Activated CD4-positive, alpha-beta T cell treated with anti-CD3 and anti-CD28 coated beads for 36 hours (primary cell): ENCODE data around the gene AMPH. TPM values are rescaled to one million over a fixed set of nuclear protein-coding genes. Genes with fewer than 3 reads are reported as not detected.
"Not testable (repeated sequence)": the region's sequence is repeated elsewhere in the genome, so short reads cannot be mapped to it uniquely, and the experiment has no call there.

Experiments
- ATAC-seq: fragments of 200-7000 bp; cut with Tn5 transposase; one replicate; pipeline ENCODE4 v1.10.0; 2021; ENCODE audit warnings: mild to moderate bottlenecking, moderate library complexity
- CTCF ChIA-PET: fragments of 350-600 bp; sonication (Branson Sonifier 250); formaldehyde crosslinking; loops from one replicate; lab custom pipeline; 2021; ENCODE audit warnings: antibody characterized with exemption; lab: Charles Lee
- POLR2A ChIA-PET: fragments of 350-600 bp; sonication (Branson Sonifier 250); formaldehyde crosslinking; loops from one replicate; lab custom pipeline; 2021; ENCODE audit warnings: antibody characterized with exemption, inconsistent platforms; lab: Charles Lee
- DNase-seq: peaks from one replicate; pipeline ENCODE4 v3.0.0-alpha.2; 2020
- H3K27ac Mint-ChIP-seq: one replicate; pipeline ENCODE4 v1.8.0; 2021; ENCODE audit warnings: mixed read lengths
- H3K27me3 Mint-ChIP-seq: one replicate; pipeline ENCODE4 v1.8.0; 2021; ENCODE audit warnings: mixed read lengths
- H3K36me3 Mint-ChIP-seq: one replicate; pipeline ENCODE4 v1.8.0; 2021; ENCODE audit warnings: low read depth, mixed read lengths
- H3K4me1 Mint-ChIP-seq: one replicate; pipeline ENCODE4 v1.8.0; 2021; ENCODE audit warnings: mixed read lengths
- H3K4me3 Mint-ChIP-seq: one replicate; pipeline ENCODE4 v1.8.0; 2021; ENCODE audit warnings: mild to moderate bottlenecking, moderate library complexity, mixed read lengths
- H3K9me3 Mint-ChIP-seq: one replicate; pipeline ENCODE4 v1.8.0; 2021; ENCODE audit warnings: low read depth, mixed read lengths
- intact Hi-C, 2 experiments: fragments of 100-400 bp; cut with DNase I in 1 of 2; cut with micrococcal nuclease in 1 of 2; formaldehyde crosslinking; loops; one replicate each; pipeline versions ENCODE4 v1.14.2 to v1.15.1; 2022 to 2024; cut with DNase I, micrococcal nuclease
- total RNA-seq, 2 experiments: library from RNA; stranded (reverse); gene quantifications; one replicate each; pipeline ENCODE4 v1.2.3, GENCODE V29; 2021

The AMPH gene
- total RNA-seq, 2 experiments from 2014 or later: 0.07 TPM; not detected in 1

DNA sequence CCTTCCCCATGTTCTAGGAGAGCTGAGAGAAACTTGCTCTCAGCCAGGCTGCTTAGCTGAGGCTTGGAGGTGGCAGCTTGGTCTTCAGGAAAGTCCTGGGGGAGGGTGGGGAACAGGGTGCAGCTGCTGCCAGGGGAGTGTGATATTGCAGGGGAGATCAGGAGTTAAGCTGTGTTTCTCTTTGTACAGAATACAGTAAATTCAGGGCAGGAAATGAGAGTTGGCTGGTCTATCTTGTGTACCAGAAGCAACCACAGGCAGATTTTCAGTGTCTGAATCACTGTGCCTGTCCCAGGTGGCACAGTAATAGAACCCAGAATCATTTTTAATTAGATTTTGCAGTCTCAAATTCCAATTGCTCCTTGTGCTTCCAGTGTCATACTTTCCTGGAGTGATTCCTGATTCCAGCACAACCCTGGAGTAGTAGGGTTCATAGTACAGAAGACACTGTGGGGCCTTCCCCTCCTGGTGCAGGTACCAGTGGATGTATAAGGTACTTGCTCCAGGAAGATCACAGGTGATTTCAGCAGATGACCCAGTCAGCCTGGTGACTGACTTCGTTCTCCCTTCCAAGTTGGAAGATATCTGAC is 263.8 kb downstream of the AMPH start:
- H3K4me1 Mint-ChIP-seq: peaks cover 75% of the 10 kb centered on the region
- POLR2A ChIA-PET: interaction anchor here (0.6 to 0.7 kb wide), 3 partner anchors 9 to 1889 kb away, joined by 3 to 5 read pairs (median 3); no protein-coding TSS in a partner anchor
- intact Hi-C loops: loop anchor here (5.0 to 10.0 kb wide), 4 partner anchors 135 to 923 kb away; partner anchors contain the start of genes ELMO1 (in 1 of the 2), STARD3NL (in 1 of the 2) and VPS41 (in 1 of the 2)

DNA sequence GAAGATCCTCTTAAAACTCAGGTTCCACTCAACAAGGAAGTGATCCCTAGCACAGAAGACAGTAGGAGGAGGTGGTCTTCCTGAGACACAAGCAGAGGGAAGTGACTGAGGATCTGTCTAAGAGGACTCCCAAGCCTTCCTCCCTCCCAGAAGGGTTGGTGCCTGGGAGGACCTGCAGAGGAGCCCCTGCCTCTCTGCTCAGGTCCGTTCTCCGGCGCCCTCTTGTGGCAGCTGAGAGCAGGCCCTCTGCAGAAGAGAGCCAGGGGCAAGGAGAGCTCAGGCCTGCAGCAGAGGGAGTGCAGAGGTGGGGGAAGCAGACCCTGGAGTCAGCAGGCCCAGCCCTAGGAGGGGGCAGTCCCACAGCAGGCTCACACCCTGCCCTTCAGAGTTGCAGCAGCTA is 267.8 kb downstream of the AMPH start:
- H3K9me3 Mint-ChIP-seq, H3K27me3 Mint-ChIP-seq, POLR2A ChIA-PET: not testable (repeated sequence)
- peaks cover 68% of the 10 kb centered on the region for H3K4me1 Mint-ChIP-seq
- DNase-seq (peak; percentile 85), ATAC-seq (peak; percentile 26)
- CTCF ChIA-PET: interaction anchor here (0.6 to 2.1 kb wide), 7 partner anchors 10 to 530 kb away, joined by 3 to 11 read pairs (median 3); no protein-coding TSS in a partner anchor
- H3K4me3 Mint-ChIP-seq: peak overlapping the region; percentile 66
- intact Hi-C loops: loop anchor here in 1 of 2 experiments (2.0 to 10.0 kb wide), 2 partner anchors 257 to 919 kb away; partner anchors contain the start of gene ELMO1
- H3K27ac Mint-ChIP-seq: peak overlapping the region; percentile 97
- peaks cover 12% of the 10 kb centered on the region for H3K36me3 Mint-ChIP-seq

More for the DNA sequence above, 263.8 kb downstream of the AMPH start:
- no peaks in the 10 kb centered on the region for H3K27me3 Mint-ChIP-seq
- ATAC-seq (peak; percentile 71), DNase-seq (peak; percentile 49)
- H3K36me3 Mint-ChIP-seq: peaks cover 3% of the 10 kb centered on the region
- no peaks in the 10 kb centered on the region for H3K9me3 Mint-ChIP-seq
- H3K27ac Mint-ChIP-seq: peak overlapping the region; percentile 81
- CTCF ChIA-PET: interaction anchor here (0.7 to 7.1 kb wide), 33 partner anchors 9 to 1575 kb away, joined by 3 to 203 read pairs (median 5); partner anchors contain the start of gene STARD3NL
- H3K4me3 Mint-ChIP-seq: peak overlapping the region; percentile 28

DNA sequence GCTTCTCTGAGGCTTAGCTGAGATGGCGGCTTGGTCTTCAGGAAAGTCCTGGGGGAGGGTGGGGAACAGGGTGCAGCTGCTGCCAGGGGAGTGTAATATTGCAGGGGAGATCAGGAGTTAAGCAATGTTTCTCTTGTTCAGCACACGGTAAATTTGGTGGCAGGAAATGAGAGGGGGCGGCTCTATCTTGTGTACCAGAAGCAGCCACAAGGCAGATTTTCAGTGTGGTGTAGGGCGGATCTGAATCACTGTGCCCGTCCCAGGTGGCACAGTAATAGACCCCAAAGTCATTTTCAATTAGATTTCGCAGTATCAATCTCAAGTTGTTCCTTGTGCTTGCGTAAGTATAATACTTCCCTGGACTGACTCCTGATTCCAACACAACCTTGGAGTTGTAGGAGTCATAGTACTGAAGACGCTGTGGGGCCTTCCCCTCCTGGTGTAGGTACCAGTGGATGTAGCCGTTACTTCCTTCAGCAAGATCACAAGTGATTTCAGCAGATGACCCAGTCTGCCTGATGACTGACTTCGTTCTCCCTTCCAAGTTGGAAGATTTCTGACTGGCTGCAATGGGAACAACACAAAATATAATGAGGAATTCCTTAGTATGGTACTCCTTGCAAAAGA is 268.4 kb downstream of the AMPH start:
- intact Hi-C loops: loop anchor here in 1 of 2 experiments (2.0 to 10.0 kb wide), 2 partner anchors 256 to 918 kb away; partner anchors contain the start of gene ELMO1
- Mint-ChIP-seq H3K4me3 (peak overlapping the region; percentile 66), H3K27ac (peak overlapping the region; percentile 97), H3K36me3 (peaks cover 12% of the 10 kb centered on the region), H3K4me1 (peaks cover 64% of the 10 kb centered on the region)
- CTCF ChIA-PET: interaction anchor here (0.6 to 2.1 kb wide), 6 partner anchors 11 to 147 kb away, joined by 3 to 11 read pairs (median 3); no protein-coding TSS in a partner anchor
- H3K9me3 Mint-ChIP-seq, POLR2A ChIA-PET, H3K27me3 Mint-ChIP-seq: not testable (repeated sequence)
- peak; percentile 49 for ATAC-seq
- peak; percentile 75 for DNase-seq

DNA sequence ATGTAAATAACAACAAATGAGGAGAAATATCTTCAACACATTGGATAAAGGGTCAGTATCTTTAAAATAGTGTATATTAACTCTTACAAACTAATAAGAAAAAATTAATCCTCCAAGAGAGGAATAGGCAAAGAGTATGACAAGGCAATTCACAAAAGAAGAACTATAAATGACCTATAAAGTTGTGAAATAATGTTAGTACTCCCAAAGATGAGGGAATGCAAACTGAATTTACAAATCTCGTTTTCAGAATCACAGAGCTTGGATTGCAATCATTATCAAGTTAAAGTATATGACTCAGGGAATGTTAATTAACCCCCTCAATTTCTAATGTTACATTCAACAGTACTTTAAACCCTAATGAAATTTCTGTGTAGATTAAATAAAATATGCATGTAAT is 270.4 kb downstream of the AMPH start:
- H3K4me1 Mint-ChIP-seq: peaks cover 55% of the 10 kb centered on the region
- ChIA-PET POLR2A (no interaction called here), CTCF (interaction anchor here (0.7 to 1.3 kb wide), 3 partner anchors 15 to 145 kb away, joined by 3 to 4 read pairs (median 3); no protein-coding TSS in a partner anchor)
- peak overlapping the region; percentile 79 for H3K4me3 Mint-ChIP-seq
- peaks cover 12% of the 10 kb centered on the region for H3K36me3 Mint-ChIP-seq
- intact Hi-C loops: loop anchor here in 1 of 2 experiments (10.0 kb wide), 1 partner anchor 916 kb away; the partner anchor contains the start of gene ELMO1
- DNase-seq: no peak
- H3K9me3 Mint-ChIP-seq: no peaks in the 10 kb centered on the region
- no peak for ATAC-seq
- H3K27me3 Mint-ChIP-seq: no peaks in the 10 kb centered on the region
- H3K27ac Mint-ChIP-seq: peak overlapping the region; percentile 98

DNA sequence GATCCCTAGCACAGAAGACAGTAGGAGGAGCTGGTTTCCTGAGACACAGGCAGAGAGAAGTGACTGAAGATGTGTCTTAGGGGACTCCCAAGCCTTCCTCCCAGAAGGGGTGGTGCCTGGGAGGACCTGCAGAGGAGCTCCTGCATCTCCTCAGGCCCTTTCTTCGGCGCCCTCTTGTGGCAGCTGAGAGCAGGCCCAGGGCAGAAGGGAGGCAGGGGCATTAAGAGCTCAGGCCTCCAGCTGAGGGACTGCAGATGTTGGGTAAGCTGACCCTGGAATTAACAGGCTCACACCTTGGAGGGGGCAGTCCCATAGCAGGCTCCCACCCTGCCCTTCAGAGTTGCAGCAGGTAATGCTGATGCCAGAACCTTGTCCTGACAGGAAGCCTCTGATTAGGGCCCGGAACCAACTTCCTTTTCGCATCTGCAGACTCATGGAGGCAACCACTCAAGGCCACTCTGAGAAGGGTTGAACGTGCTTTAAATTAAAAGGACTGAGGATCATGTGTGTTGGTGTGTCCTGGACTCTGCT is 272.0 kb downstream of the AMPH start:
- DNase-seq (peak; percentile 83), ATAC-seq (peak; percentile 57)
- ChIA-PET CTCF (interaction anchor here (0.7 to 1.2 kb wide), 6 partner anchors 8 to 143 kb away, joined by 3 to 5 read pairs (median 4); no protein-coding TSS in a partner anchor), POLR2A (interaction anchor here (0.7 to 1.0 kb wide), 2 partner anchors 8 to 12 kb away, joined by 3 to 6 read pairs; no protein-coding TSS in a partner anchor)
- H3K9me3 Mint-ChIP-seq, H3K27me3 Mint-ChIP-seq: not testable (repeated sequence)
- Mint-ChIP-seq H3K4me1 (peaks cover 49% of the 10 kb centered on the region), H3K36me3 (peaks cover 12% of the 10 kb centered on the region), H3K4me3 (peak overlapping the region; percentile 79), H3K27ac (peak overlapping the region; percentile 98)
- intact Hi-C loops: loop anchor here in 1 of 2 experiments (5.0 kb wide), 1 partner anchor 92 kb away; no protein-coding TSS in a partner anchor

DNA sequence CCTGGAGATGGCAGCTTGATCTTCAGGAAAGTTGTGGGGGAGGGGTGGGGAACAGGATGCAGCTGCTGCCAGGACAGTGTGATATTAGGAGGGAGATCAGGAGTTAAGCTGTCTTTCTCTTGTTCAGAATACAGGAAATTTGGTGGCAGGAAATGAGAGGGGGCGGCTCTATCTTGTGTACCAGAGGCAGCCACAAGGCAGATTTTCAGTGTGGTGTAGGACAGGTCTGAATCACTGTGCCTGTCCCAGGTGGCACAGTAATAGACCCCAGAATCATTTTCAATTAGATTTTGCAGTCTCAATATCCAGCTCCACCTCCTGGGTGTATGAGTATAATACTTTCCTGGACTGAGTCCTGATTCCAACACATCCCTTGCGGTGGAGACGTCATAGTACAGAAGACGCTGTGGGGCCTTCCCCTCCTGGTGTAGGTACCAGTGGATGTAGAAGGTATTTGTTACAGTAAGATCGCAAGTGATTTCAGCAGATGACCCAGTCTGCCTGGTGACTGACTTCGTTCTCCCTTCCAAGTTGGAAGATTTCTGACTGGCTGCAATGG is 272.8 kb downstream of the AMPH start:
- H3K36me3 Mint-ChIP-seq: peaks cover 16% of the 10 kb centered on the region
- H3K9me3 Mint-ChIP-seq, H3K27me3 Mint-ChIP-seq: not testable (repeated sequence)
- ATAC-seq (peak; percentile 52), DNase-seq (peak; percentile 65)
- peaks cover 49% of the 10 kb centered on the region for H3K4me1 Mint-ChIP-seq
- POLR2A ChIA-PET: interaction anchor here (0.7 to 1.0 kb wide), 2 partner anchors 9 to 13 kb away, joined by 3 to 6 read pairs; no protein-coding TSS in a partner anchor
- H3K27ac Mint-ChIP-seq: peak overlapping the region; percentile 98
- peak overlapping the region; percentile 79 for H3K4me3 Mint-ChIP-seq
- intact Hi-C loops: loop anchor here in 1 of 2 experiments (5.0 kb wide), 1 partner anchor 91 kb away; no protein-coding TSS in a partner anchor
- CTCF ChIA-PET: interaction anchor here (0.7 to 1.2 kb wide), 6 partner anchors 9 to 143 kb away, joined by 3 to 5 read pairs (median 4); no protein-coding TSS in a partner anchor

DNA sequence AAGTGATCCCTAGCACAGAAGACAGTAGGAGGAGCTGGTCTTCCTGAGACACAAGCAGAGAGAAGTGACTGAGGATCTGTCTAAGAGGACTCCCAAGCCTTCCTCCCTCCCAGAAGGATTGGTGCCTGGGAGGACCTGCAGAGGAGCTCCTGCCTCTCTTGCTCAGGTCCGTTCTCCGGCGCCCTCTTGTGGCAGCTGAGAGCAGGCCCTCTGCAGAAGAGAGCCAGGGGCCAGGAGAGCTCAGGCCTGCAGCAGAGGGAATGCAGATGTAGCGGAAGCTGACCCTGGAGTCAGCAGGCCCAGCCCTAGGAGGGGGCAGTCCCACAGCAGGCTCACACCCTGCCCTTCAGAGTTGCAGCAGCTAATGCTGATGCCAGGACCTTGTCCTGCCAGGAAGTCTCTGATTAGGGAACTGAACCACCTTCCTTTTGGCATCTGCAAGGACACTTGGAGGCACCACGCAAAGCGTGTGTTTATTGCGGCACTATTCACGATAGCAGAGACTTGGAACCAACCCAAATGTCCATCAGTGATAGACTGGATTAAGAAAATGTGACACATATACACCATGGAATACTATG is 276.8 kb downstream of the AMPH start:
- H3K36me3 Mint-ChIP-seq, H3K27me3 Mint-ChIP-seq, ATAC-seq, intact Hi-C loops, H3K9me3 Mint-ChIP-seq, POLR2A ChIA-PET: not testable (repeated sequence)
- CTCF ChIA-PET: interaction anchor here (0.6 to 1.6 kb wide), 5 partner anchors 9 to 244 kb away, joined by 3 to 6 read pairs (median 3); no protein-coding TSS in a partner anchor
- peaks cover 30% of the 10 kb centered on the region for H3K4me1 Mint-ChIP-seq
- peak; percentile 69 for DNase-seq
- peak overlapping the region; percentile 60 for H3K4me3 Mint-ChIP-seq
- peak overlapping the region; percentile 96 for H3K27ac Mint-ChIP-seq

DNA sequence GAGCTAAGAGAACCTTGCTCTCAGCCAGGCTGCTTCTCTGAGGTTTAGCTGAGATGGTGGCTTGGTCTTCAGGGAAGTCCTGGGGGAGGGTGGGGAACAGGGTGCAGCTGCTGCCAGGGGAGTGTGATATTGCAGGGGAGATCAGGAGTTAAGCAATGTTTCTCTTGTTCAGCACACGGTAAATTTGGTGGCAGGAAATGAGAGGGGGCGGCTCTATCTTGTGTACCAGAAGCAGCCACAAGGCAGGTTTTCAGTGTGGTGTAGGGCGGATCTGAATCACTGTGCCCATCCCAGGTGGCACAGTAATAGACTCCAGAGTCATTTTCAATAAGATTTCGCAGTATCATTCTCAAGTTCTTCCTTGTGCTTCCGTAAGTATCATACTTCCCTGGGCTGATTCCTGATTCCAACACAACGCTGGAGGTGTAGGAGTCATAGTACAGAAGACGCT is 277.7 kb downstream of the AMPH start:
- H3K4me3 Mint-ChIP-seq: peak overlapping the region; percentile 60
- H3K36me3 Mint-ChIP-seq, H3K27me3 Mint-ChIP-seq, POLR2A ChIA-PET, intact Hi-C loops, H3K9me3 Mint-ChIP-seq: not testable (repeated sequence)
- ATAC-seq: peak; percentile 43
- CTCF ChIA-PET: interaction anchor here (0.7 to 1.6 kb wide), 4 partner anchors 8 to 138 kb away, joined by 3 to 6 read pairs (median 4); no protein-coding TSS in a partner anchor
- H3K27ac Mint-ChIP-seq: peak overlapping the region; percentile 96
- DNase-seq: peak; percentile 59
- H3K4me1 Mint-ChIP-seq: peaks cover 25% of the 10 kb centered on the region

DNA sequence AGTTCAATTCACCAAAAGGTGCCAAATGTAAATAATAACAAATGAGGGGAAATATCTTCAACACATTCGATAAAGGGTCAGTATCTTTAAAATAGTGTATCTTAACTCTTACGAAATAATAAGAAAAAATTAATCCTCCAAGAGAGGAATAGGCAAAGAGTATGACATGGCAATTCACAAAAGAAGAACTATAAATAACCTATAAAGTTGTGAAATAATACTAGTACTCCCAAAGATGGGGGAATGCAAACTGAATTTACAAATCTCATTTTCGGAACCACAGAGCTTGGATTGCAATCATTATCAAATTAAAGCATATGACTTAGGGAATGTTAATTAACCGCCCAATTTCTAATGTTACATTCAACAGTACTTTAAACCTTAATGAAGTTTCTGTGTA is 279.6 kb downstream of the AMPH start:
- Mint-ChIP-seq H3K4me3 (peak overlapping the region; percentile 85), H3K4me1 (peaks cover 20% of the 10 kb centered on the region), H3K27ac (no peak overlapping the region), H3K36me3 (peaks cover 6% of the 10 kb centered on the region), H3K27me3 (no peaks in the 10 kb centered on the region), H3K9me3 (no peaks in the 10 kb centered on the region)
- ChIA-PET POLR2A (no interaction called here), CTCF (interaction anchor here (0.6 to 1.4 kb wide), 3 partner anchors 16 to 243 kb away, joined by 3 to 5 read pairs (median 3); no protein-coding TSS in a partner anchor)
- ATAC-seq: no peak
- DNase-seq: no peak
- intact Hi-C loops: no loop called here

DNA sequence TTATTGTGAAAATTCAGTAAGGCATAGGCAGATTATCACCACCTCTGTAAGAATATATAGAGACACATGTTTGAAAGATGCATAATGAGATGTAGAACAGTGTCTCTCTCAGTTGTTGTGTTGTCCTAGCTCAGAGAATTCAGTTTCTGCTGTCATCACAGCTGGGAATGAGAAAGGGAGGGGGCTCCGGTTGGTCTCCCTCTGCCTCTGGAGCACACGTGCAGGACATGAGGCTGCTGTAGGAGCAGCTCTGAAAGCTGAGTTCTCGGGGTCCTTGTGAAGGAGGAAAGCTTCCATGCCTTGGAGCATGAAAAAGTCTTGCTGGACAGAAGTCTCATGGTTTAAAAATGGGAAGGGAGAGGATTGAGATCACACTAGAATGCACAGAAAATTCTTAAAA is 280.4 kb downstream of the AMPH start:
- H3K36me3 Mint-ChIP-seq, ATAC-seq, DNase-seq, H3K9me3 Mint-ChIP-seq, intact Hi-C loops, POLR2A ChIA-PET, H3K27me3 Mint-ChIP-seq: not testable (repeated sequence)
- Mint-ChIP-seq H3K4me1 (peaks cover 27% of the 10 kb centered on the region), H3K4me3 (peak overlapping the region; percentile 85), H3K27ac (peak overlapping the region; percentile 96)
- CTCF ChIA-PET: interaction anchor here (0.6 to 1.4 kb wide), 3 partner anchors 15 to 242 kb away, joined by 3 to 5 read pairs (median 3); no protein-coding TSS in a partner anchor
